OCI-LY1 (cell line): ENCODE results near the gene SCN2B.

Experiments
- CTCF ChIP-seq: fragments of 200-600 bp; sonication (generic), shearing (Covaris generic); IDR thresholded peaks from 2 replicates; pipeline ENCODE4 v1.5.1; 2017; ENCODE audit warnings: mild to moderate bottlenecking, antibody characterized with exemption, low read length, moderate library complexity, mixed read lengths
- EZH2 ChIP-seq: fragments of 200-600 bp; sonication (generic), shearing (Covaris generic); IDR thresholded peaks from 2 replicates; pipeline ENCODE4 v1.8.0; 2017; ENCODE audit warnings: borderline replicate concordance, mixed run types, mild to moderate bottlenecking, antibody characterized with exemption, low read length, moderate library complexity, mixed read lengths

- no peak for TF ChIP-seq EZH2
- TF ChIP-seq CTCF, result no peak
Measured at GRCh38 chr11:118142809-118143208, 33.6 kb downstream of the SCN2B start.
